ENCODE measurements around the gene GJB6.

DNA sequence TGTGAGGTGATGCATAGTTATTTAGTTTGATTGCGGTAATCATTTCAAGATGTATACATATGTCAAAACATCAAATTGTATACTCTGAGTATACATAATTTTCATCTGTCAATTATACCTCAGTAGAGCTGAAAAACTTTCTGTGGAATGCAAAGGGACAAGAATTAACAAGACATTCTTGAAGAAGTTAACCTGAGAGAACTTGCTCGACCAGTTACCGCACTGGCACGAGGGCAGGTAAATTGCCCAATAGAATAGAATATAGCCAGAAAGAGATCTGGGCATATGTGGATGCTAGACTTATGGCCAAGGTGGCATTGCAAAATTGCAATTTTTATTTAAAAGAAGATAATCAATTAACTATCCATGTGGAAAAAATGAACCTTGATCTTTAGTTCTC is 42.3 kb upstream of the GJB6 start:
- TF ChIP-seq, protein P1, sequence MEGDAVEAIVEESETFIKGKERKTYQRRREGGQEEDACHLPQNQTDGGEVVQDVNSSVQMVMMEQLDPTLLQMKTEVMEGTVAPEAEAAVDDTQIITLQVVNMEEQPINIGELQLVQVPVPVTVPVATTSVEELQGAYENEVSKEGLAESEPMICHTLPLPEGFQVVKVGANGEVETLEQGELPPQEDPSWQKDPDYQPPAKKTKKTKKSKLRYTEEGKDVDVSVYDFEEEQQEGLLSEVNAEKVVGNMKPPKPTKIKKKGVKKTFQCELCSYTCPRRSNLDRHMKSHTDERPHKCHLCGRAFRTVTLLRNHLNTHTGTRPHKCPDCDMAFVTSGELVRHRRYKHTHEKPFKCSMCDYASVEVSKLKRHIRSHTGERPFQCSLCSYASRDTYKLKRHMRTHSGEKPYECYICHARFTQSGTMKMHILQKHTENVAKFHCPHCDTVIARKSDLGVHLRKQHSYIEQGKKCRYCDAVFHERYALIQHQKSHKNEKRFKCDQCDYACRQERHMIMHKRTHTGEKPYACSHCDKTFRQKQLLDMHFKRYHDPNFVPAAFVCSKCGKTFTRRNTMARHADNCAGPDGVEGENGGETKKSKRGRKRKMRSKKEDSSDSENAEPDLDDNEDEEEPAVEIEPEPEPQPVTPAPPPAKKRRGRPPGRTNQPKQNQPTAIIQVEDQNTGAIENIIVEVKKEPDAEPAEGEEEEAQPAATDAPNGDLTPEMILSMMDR (conservative IDR thresholded peaks at IDR 0.05) = no peak
- TF ChIP-seq EZH2 (IDR thresholded peaks at IDR 0.05; ENCODE audit: low read depth) = no peak

Data from PC-9 (cell line).